Heart right ventricle (tissue), 16 donors: ENCODE data around the gene ACYP2. TPM values are rescaled to one million over a fixed set of nuclear protein-coding genes. Genes with fewer than 3 reads are reported as not detected.

ENCODE experiments used
- ATAC-seq, 8 donors: fragments of 200-7000 bp; cut with Tn5 transposase; one replicate each; pipeline ENCODE4 v1.9.1; 2020; ENCODE audit warnings: mild to moderate bottlenecking in 8 of 8, moderate library complexity in 8 of 8, moderate number of reproducible peaks in 1 of 8
- DNase-seq, 2 donors: peaks; one replicate each; pipeline ENCODE4 v3.0.0-alpha.2; 2020
- H3K27ac ChIP-seq, 10 donors: fragments of 200-600 bp; sonication (generic) in 2 of 10; one replicate each; pipeline versions ENCODE4 v1.5.0 to v1.8.0; 2020 to 2022; ENCODE audit warnings: mild to moderate bottlenecking in 3 of 10
- H3K27me3 ChIP-seq, 7 donors: fragments of 200-600 bp; one replicate each; pipeline ENCODE4 v1.8.0; 2021 to 2022; ENCODE audit warnings: mild to moderate bottlenecking in 2 of 7
- H3K36me3 ChIP-seq, 9 donors: fragments of 200-600 bp; sonication (generic) in 1 of 9; one replicate each; pipeline versions ENCODE4 v1.5.0 to v1.8.0; 2020 to 2022; ENCODE audit warnings: mild to moderate bottlenecking in 2 of 9
- H3K4me1 ChIP-seq, 9 donors: fragments of 200-600 bp; sonication (generic) in 1 of 9; one replicate each; pipeline versions ENCODE4 v1.5.0 to v1.8.0; 2020 to 2022; ENCODE audit warnings: mild to moderate bottlenecking in 4 of 9
- H3K4me3 ChIP-seq, 10 donors: fragments of 200-600 bp; sonication (generic) in 2 of 10; one replicate each; pipeline versions ENCODE4 v1.5.0 to v1.8.0; 2020 to 2022; ENCODE audit warnings: mild to moderate bottlenecking in 7 of 10, moderate library complexity in 2 of 10
- H3K9me3 ChIP-seq, 11 donors: fragments of 200-600 bp in 10 of 11; sonication (generic) in 2 of 11; one replicate each; pipeline versions ENCODE4 v1.5.0 to v1.8.0; 2013 to 2022; ENCODE audit warnings: mild to moderate bottlenecking in 2 of 11, control low read depth in 1 of 11, moderate library complexity in 1 of 11
- CTCF ChIP-seq, 9 donors: fragments of 200-600 bp; sonication (generic) in 2 of 9; IDR thresholded peaks; one replicate each; pipeline versions ENCODE4 v1.5.0 to v1.8.0; 2021 to 2022; ENCODE audit warnings: antibody characterized with exemption in 9 of 9, mild to moderate bottlenecking in 5 of 9, moderate library complexity in 1 of 9
- WGBS, 2 donors: extraction: QIAGEN DNeasy Blood & Tissue Kit; methylation state at CpG; one replicate each; pipeline ENCODE4 v1.1.7; 2013; ENCODE audit warnings: inconsistent platforms in 1 of 2; 5-methylcytosine and 5-hydroxymethylcytosine counted together
- intact Hi-C, 10 donors: fragments of 100-400 bp; cut with DNase I; formaldehyde crosslinking; loops; one replicate each; pipeline versions ENCODE4 v1.11.1 to v1.14.2; 2022
- polyA plus RNA-seq, 2 donors: library from polyadenylated mRNA; stranded (reverse); fragments of 200-250 nt; gene quantifications; one replicate each; pipeline ENCODE4 v1.2.3, GENCODE V29; 2013
- total RNA-seq, 10 donors: library from RNA; stranded (reverse); fragmentation: NEBNext Ultra II Directional in 3 of 10; extraction: Animal tissue kit (Norgen Biotek cat#: 25700) in 3 of 10; gene quantifications; one replicate each; pipeline versions ENCODE4 v1.2.1 to v1.2.4, GENCODE V29; 2021 to 2023
- donor health status: Arrhythmogenic right ventricular cardiomyopathy.
- donor health status: ischemic (EF 13 %, LVEDD 7.1; RV severe dilation, severe dysfunction).
- donor health status: healthy with polysubstance abuse.
- donor health status: DM: no; HTN: yes; CAD: no.
- donor health status: DM: no; HTN: no; CAD: no.
- donor health status: ischemic (EF 25% LVEDD 6.9; RV normal size, moderate dysfunction).
- donor health status: ischemic (EF 25% LVEDD 5.7; RV mildly dilated, moderate dysfunction).
- donor health status: healthy.
- donor health status: DM: yes; HTN: yes; CAD: no.
- donor health status: Ischemic cardiomyopathy.
- donor health status: ischemic (EF 35%, LVEDD 5.7; RV mildly dilated, moderate dysfunction).
- donor health status: nonischemic (EF 11% LVEDD 7.7; RV severe dilation, severe dysfunction).
- donor health status: DM: yes; HTN: yes; CAD: no.
- donor health status: PGD.
- donor health status: ischemic (EF 29% LVEDD 5.4; RV normal size, mild dysfunction).
- donor health status: nonischemic (EF 23%, LVEDD 6.1; RV moderate dilation, normal function).

Gene ACYP2
- total and polyA plus RNA-seq, 12 donors = 45.7 to 87.1 (median 74.3) TPM

DNA sequence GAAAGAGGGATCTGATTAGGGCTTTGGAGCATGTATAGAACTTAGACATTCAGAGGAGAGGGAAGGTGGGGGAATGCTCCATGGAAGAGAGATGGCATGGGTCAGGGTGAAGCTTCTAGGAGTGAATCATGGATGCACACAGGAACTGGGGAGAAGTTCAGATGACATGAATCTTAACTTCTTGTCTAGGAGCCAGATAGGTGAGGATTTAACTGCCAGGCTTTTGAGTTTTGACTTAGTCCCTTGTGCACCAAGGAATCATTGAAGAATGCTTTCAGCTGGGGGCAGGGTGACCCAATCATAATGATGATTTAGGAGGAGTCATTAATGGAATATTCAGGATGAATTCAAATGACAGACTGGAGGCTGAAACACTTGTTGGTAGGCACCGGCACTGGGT lies 48.7 kb downstream of the ACYP2 start:
- Histone ChIP-seq H3K36me3 (peaks cover 0 to 17% (median 0%) of the 10 kb centered on the region in 9 donors), H3K4me3 (no peak overlapping the region), H3K4me1 (peaks cover 0 to 13% (median 0%) of the 10 kb centered on the region in 9 donors), H3K9me3 (no peaks in the 10 kb centered on the region), H3K27me3 (no peaks in the 10 kb centered on the region), H3K27ac (no peak overlapping the region)
- DNase-seq (no peak), ATAC-seq (no peak)
- intact Hi-C loops = no loop called here
- WGBS, 2 donors = 95 to 96% methylated on average over 1 of the region's 1 CpG
- TF ChIP-seq CTCF (IDR thresholded peaks at IDR 0.05) = no peak

DNA sequence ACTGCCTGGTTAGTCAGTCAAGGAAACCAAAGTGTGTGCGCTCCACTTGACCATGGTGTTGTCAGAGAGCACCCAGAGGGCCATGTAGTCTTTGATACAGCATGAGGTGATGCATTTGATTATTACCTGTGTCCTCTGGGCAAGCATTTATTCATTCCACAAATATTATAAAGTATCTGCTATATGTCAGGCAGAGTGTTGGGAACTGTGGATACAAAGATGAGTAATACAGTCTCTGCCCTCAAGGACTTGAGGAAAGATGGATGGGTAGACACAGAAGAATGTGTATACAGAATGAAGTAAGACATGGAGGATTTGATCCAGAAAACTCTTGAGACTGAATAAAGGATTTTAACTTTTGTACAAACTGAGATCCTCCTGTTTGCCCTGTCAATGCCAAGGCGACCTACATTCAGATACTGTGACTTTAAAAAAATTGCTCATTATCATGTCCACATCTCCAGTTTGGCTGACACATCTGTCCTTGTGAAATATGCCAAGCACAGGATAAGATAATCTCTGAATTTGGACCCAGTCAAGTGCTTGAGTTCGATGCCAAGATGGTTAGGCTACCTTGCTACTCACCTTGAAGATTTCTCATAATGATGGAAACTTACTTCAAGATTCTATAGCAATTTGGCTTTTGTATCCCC lies 50.8 kb downstream of the ACYP2 start:
- H3K36me3 ChIP-seq = peaks cover 0 to 4% (median 0%) of the 10 kb centered on the region in 9 donors
- H3K4me1 ChIP-seq = peaks cover 0 to 6% (median 0%) of the 10 kb centered on the region in 9 donors
- DNase-seq (no peak), ATAC-seq (no peak)
- no peak overlapping the region for H3K4me3 ChIP-seq
- intact Hi-C loops = no loop called here
- no peak for TF ChIP-seq CTCF (IDR thresholded peaks at IDR 0.05)
- no peak overlapping the region for H3K27ac ChIP-seq
- WGBS, 2 donors = 87 to 91% methylated on average over 3 of the region's 3 CpGs
- no peaks in the 10 kb centered on the region for H3K9me3 ChIP-seq
- H3K27me3 ChIP-seq = no peaks in the 10 kb centered on the region

- Histone ChIP-seq H3K9me3 (peaks cover 0 to 5% (median 0%) of the 10 kb centered on the region in 11 donors), H3K27me3 (no peaks in the 10 kb centered on the region), H3K36me3 (no peaks in the 10 kb centered on the region), H3K4me1 (peaks cover 0 to 5% (median 0%) of the 10 kb centered on the region in 9 donors), H3K27ac (no peak overlapping the region), H3K4me3 (no peak overlapping the region)
- peak; percentile 37 to 58 for DNase-seq
- intact Hi-C loops = loop anchor here in 8 of 10 donors (2.0 to 10.0 kb wide), 4 partner anchors 526 to 658 kb away; no protein-coding TSS in a partner anchor
- ATAC-seq = peak in 7 of 8 donors; percentile 58 to 92 (median 85)
- 24 to 27% methylated on average over 2 of the region's 2 CpGs for WGBS, 2 donors
- peak in 8 of 9 donors; percentile 21 to 71 (median 54) for TF ChIP-seq CTCF (IDR thresholded peaks at IDR 0.05)
These were observed 61.2 kb downstream of the ACYP2 start for GRCh38 chr2:54176577-54176976.

DNA sequence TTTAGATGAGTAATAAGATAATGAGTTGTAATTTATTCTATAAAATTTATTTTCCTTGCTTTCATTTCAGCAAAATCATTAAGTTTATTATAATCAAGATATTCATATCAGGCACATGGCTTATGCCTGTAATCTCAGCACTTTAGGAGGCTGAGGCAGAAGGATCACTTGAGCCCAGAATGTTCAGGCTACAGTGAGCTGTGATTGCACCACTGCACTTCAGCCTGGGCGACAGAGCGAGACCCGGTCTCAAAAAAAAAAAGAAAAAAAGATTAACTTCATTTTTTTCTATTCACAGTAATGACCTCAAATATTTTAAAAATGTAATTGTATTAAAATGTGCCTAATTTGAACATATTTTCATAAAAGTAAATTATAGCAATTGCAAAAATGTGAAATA lies 67.9 kb downstream of the ACYP2 start:
- TF ChIP-seq CTCF (IDR thresholded peaks at IDR 0.05) = no peak
- H3K4me1 ChIP-seq = no peaks in the 10 kb centered on the region
- WGBS, 2 donors = 100% methylated on average over 3 of the region's 3 CpGs
- H3K9me3 ChIP-seq = no peaks in the 10 kb centered on the region
- DNase-seq (no peak), ATAC-seq (no peak)
- intact Hi-C loops = loop anchor here in 1 of 10 donors (10.0 kb wide), 1 partner anchor 522 kb away; no protein-coding TSS in a partner anchor
- no peak overlapping the region for H3K4me3 ChIP-seq
- no peaks in the 10 kb centered on the region for H3K27me3 ChIP-seq
- H3K36me3 ChIP-seq = peaks cover 0 to 12% (median 0%) of the 10 kb centered on the region in 9 donors
- no peak overlapping the region for H3K27ac ChIP-seq
